Choroid plexus epithelial cell (primary cell): ENCODE results near the gene SCD5.

Experiments used
- DNase-seq: peaks from one replicate; pipeline ENCODE4 v3.0.0-alpha.2; 2010; ENCODE audit warnings: low read depth
- H3K4me3 ChIP-seq: 2 replicates; pipeline ENCODE4 v1.5.1; 2011; ENCODE audit warnings: low read depth, mild to moderate bottlenecking, control low read depth, low read length, moderate library complexity
- TF ChIP-seq, protein P1 (sequence below): conservative IDR thresholded peaks from 2 replicates; pipeline ENCODE4 v1.5.1; 2011; ENCODE audit warnings: low read depth, mild to moderate bottlenecking, control low read depth, inconsistent platforms, low read length, moderate library complexity

SCD5 gene

DNA sequence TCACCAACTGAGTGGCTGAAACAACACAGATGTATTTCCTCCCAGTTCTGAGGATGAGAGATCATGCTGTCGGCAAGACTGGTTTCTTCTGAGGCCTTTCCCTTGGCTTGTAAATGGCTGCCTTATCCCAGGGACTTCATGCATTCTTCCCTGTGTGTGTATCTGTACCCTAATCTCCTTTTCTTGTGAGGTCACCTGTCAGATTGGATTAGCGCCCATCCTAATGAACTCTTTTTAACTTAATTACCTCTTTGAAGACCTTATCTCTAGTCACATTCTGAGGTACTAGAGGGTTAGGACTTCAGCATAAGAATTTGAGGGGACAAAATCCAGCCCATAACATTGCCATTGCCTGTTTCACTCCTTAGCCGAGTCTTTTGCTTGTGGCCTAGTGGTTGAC lies 177.3 kb downstream of the SCD5 start:
- DNase-seq, result no peak
- no peak overlapping the region for H3K4me3 ChIP-seq
- TF ChIP-seq, protein P1, sequence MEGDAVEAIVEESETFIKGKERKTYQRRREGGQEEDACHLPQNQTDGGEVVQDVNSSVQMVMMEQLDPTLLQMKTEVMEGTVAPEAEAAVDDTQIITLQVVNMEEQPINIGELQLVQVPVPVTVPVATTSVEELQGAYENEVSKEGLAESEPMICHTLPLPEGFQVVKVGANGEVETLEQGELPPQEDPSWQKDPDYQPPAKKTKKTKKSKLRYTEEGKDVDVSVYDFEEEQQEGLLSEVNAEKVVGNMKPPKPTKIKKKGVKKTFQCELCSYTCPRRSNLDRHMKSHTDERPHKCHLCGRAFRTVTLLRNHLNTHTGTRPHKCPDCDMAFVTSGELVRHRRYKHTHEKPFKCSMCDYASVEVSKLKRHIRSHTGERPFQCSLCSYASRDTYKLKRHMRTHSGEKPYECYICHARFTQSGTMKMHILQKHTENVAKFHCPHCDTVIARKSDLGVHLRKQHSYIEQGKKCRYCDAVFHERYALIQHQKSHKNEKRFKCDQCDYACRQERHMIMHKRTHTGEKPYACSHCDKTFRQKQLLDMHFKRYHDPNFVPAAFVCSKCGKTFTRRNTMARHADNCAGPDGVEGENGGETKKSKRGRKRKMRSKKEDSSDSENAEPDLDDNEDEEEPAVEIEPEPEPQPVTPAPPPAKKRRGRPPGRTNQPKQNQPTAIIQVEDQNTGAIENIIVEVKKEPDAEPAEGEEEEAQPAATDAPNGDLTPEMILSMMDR, result no peak

DNA sequence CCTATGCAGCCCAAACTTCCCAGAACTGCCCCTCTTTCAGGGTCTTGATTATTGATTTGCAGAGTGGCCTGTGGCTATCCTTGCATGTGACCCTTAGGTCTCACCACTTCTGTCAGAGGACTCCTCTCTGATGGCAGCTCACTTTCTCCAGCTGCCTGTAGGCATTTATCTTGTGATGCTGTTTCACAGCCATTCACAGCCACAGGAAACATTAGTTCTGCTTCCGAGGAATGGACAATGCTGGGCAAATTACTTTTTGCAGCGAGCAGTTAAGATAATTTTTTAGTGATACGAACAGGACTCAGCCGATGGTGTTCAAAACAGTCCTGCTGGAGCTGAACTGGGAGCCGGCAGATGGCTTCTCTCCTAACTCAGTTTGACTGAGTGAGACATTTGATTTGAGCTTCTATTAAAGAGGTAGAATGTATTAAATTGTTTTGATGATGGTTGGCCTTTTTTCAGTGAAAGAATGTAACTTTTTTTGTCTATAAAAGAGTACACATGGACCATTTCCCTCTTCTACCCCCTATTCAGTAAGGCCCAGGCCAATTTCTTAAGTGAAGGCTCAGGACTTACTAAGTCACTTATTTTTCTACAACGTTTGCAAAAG lies 178.4 kb downstream of the SCD5 start:
- TF ChIP-seq, protein P1, result no peak
- H3K4me3 ChIP-seq, result no peak overlapping the region
- DNase-seq, result no peak

DNA sequence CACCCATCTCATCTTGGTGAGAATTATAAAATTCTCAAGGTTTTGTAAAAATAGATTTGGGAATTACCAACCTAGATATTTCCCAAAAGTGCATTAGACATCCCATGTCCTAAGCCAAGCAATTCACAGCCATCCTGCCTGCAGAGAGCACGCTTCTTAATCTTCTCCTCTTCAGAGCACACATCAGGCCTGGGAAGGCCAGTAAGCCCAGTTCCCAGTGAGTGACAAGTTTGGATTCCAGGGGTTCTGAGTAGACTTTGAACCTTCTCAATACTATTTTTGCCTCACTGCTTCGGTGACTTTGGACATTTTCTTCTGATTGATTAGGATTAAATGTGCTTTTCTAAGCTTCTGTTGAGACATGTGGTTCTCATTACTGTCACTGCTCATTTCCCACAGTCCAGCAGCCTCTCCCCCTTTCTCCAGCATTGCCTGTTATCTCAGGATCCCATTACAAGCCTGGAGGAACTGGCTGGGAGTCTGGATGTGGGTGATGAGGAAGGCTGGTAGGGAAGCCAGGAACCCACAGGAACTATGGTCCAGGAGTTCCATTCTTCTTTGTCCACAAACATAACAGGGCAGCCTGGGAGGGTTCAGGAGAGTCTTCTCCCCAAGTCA lies 180.4 kb downstream of the SCD5 start:
- no peak for DNase-seq
- no peak overlapping the region for H3K4me3 ChIP-seq
- TF ChIP-seq, protein P1, result no peak

DNA sequence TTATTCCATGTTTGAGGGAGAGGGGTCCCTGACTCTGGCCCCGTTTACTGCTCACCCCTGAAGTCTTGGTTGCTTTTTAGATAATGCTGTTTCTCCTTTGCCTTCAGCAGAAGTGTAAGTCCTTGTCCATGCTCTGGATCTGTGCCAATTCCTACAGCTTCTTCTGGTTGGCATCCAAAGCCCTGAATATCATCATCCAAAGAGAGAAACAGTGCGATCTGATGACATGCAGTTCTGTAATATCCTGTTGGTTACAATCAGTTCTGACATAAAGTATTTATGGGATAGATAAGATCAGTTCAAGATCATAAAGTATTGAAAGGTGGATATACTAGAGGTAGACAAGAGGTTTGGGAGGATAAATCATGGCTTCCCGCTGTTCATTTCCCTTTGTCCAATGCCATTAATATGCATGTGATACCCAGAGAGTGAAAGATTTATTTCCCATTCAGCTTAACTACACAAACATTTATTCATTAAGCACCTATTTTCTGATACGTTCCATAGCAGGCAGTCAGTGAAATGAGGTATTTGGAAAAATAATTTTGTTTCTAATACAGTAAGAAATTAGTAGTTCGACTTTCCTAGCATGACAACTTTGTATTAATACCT lies 183.7 kb downstream of the SCD5 start:
- peak; percentile 8 for DNase-seq
- TF ChIP-seq, protein P1, result no peak
- no peak overlapping the region for H3K4me3 ChIP-seq

DNA sequence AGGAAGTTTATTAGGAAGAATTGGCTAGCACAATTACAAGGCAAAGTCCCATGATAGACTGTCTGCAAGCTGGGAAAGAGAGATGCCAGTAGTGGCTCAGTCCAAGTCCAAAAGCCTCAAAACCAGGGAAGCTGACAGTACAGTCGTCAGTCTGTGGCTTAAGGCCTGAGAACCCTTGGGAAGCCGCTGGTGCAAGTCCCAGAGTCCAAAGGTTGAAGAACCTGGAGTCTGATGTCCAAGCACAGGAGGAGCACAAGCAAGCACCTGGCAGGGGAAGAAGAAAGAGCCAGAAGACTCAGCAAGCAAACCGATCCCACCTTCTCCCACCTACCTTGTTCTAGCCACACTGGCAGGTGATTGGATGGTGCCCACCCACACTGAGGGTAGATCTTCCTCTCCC lies 185.5 kb downstream of the SCD5 start:
- DNase-seq, result no peak
- TF ChIP-seq, protein P1, result no peak
- H3K4me3 ChIP-seq, result no peak overlapping the region

DNA sequence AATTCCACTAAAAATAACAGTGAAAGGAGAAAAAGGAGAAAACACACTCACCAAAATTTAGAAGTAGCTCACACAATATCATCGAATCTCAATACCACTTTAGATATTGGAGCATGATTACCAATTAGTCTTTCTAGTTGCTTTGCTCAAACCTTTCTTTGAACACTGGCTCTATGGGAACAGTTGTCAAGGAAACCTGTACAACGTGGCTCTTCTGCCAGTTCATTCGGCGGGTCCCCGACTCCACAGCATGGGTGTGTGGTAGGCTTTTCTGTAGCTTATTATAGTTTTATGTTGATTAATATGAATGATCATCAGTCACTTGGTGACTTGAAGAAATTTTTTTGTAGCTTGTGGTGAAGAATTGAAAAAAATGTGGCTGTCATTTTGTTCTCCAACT lies 186.6 kb downstream of the SCD5 start:
- no peak for DNase-seq
- TF ChIP-seq, protein P1, result no peak
- H3K4me3 ChIP-seq, result no peak overlapping the region

DNA sequence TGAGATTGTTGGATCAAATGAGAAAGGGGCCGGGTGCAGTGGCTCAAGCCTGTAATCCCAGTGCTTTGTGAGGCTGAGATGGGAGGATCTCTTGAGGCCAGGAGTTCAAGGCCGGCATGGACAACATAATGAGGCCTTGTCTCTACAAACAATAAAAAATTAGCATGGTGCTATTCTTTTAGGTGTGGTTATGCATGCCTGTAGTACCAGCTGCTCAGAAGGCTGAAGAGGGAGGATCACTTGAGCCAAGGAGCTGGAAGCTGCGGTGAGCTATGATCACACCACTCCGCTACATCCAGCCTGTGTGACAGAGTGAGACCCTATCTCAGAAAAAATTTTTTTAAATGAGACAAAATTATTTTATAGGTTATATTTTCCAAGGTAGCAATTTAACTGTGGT lies 187.1 kb downstream of the SCD5 start:
- TF ChIP-seq, protein P1, result no peak
- no peak for DNase-seq
- H3K4me3 ChIP-seq, result no peak overlapping the region
